T-helper 2 cell (primary cell): ENCODE data around the gene DUSP14.
"Not testable (repeated sequence)": the region's sequence is repeated elsewhere in the genome, so short reads cannot be mapped to it uniquely, and the experiment has no call there.

Experiments
- DNase-seq, 5 experiments: peaks; one replicate each; pipeline versions ENCODE4 v3.0.0 to v3.0.0-alpha.2; 2012 to 2022
- total RNA-seq, 2 donors: gene quantifications; one replicate each; lab custom pipeline; 2026; lab: John Stamatoyannopoulos, UW

The DUSP14 gene
- 3.7 to 4.2 reads per million in 2 donors for total RNA-seq

DNA sequence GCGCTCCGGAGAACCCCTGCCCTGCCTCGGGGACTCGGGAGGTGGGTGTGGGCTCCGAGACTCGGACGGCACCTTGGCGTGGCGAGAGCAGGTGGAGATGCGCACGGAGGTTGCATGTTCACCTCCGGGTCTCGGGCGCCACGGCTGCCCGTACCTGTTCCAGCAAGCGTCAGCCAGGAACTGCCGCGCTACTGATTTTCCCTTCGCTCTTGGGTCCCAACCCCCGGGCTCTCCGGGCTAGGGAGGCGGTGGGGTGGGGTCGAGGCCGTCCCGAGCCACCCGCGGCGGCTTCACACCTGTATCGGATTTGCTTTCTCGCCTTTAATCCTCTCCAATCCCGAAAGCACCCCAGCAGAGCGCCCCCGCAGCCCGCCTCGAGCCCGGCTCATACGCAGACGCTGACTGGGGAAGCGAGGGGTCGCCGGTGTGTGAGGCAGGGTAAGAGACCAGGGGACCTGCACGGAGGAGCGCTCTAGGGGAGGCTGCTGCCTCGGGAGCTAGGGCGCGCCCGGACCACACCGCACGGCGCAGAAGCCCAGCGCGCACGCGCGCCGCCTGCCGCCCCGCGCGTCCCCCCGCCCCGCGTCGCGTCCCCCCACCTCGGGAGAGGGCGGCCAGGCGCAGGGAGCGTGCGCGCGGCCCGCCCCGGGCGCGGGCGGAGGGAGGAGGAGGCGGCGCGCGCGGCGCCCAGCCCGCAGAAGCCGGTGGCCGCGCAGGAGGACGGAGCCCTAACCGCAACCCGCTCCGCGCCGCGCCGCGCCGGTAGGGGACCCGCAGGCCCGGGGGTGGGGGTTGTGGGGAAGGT is at the start of gene DUSP14:
TSS of gene DUSP14 (plus strand) at position 695 of the 805 bp plus-strand sequence. CDS start 22,382 bp downstream, outside the sequence.
- DNase-seq: peak; percentile 59 to 93 (median 76)

DNA sequence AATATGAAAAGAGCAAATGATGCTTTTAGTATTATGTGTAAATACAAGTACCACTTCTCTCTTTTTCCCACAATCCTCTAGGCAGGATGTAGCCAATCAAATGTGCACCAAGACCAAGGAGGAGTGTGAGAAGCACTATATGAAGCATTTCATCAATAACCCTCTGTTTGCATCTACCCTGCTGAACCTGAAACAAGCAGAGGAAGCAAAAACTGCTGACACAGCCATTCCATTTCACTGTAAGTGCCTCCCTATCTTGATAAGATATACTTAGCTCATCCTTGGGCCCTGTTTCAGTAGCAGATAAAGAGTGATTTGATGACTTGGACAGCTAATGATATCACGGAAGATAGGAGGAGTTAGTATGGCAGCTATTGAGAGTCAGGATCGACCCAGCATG is 49.3 kb upstream of the DUSP14 start:
- peak in 1 of 5 experiments; percentile 84 for DNase-seq

DNA sequence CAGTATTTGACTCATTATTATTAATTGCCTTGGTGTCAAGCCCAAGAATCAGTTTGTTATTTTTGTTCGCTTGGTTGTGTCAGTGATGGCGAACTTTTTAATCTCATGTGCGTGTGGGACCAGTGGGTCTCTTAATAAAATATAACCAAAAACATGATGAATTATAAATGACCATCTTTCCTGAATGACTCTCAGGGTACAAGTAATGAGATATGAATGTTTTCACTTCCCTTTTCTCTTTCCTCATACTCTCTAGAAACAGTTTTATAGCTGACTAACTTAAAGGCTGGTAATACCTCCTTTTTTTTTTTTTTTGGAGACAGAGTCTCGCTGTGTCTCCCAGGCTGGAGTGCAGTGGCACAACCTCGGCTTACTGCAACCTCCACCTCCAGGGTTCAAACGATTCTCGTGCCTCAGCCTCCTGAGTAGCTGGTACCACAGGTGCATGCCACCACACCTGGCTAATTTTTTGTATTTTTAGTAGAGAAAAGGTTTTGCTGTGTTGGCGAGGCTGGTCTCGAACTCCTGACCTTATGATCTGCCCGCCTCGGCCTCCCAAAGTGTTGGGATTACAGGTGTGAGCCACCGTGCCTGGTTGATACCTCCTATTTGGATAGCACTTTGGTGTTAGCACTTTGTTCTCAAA is 48.2 kb upstream of the DUSP14 start:
- not testable (repeated sequence) for DNase-seq

GRCh38 chr17:37446027-37446426 is 43.7 kb upstream of the DUSP14 start:
- no peak for DNase-seq

GRCh38 chr17:37447641-37448040 is 42.0 kb upstream of the DUSP14 start:
- no peak for DNase-seq

- DNase-seq: no peak
Measured at GRCh38 chr17:37450112-37450511, 39.6 kb upstream of the DUSP14 start.

DNA sequence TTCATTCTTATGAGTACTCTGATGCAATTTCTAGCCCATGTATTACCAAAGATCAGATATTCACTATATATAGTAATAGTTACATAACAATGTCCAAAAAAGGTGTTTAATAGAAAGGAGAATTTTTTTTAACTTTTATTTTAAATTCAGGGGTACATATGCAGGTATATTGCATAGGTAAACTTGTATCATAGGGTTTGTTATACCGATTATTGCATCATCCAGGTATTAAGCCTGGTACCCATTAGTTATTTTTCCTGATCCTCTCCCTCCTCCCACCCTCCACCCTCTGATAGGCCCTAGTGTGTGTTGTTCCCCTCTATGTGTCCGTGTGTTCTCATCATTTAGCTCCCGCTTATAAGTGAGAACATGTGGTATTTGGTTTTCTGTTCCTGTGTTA is 31.9 kb upstream of the DUSP14 start:
- DNase-seq: not testable (repeated sequence)

- DNase-seq: no peak
Measured at GRCh38 chr17:37458805-37459204, 30.9 kb upstream of the DUSP14 start.

DNA sequence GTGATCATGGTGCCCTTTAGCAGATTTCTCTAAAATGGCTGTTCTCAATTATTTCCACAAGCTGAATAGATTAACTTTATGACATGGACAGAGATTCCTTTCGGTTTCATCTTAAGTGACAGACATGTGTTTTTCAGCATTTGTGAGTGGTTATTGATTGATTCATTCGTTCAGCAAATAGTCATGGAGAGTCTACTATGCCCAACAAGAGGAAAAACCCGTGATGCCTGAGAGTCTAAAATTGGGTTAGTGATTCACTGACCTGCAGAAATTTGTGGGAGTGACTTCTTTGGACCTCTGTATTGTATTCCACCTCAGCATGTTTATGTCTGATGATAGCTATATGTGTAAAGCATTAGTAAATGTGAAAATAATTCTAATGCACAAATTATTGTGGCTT is 28.0 kb upstream of the DUSP14 start:
- no peak for DNase-seq

- DNase-seq: no peak
Measured at GRCh38 chr17:37462492-37462891, 27.2 kb upstream of the DUSP14 start.

GRCh38 chr17:37463039-37463438 is 26.7 kb upstream of the DUSP14 start:
- no peak for DNase-seq

DNA sequence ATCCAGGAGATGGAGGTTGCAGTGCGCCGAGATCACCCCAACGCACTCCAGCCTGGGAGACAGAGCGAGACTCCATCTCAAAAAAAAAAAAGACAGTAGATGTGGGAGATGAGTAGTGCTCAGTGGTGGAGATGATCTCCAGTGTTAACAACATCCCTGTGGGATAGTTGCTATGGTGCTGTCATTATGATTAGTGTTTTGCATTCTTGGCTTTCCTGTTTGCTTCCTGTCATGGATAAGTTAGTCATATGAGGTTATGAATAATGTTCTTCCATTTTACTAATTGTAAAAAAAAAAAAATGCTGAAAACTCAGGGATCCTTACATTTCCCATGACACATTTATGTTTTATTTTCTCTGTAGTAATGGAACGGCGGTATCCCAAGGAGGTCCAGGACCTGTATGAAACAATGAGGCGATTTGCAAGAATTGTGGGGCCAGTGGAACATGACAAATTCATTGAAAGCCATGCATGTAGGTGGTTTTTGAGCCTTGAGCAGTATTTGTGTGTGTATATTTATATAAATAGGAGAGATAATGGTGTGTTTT is 24.5 kb upstream of the DUSP14 start:
- no peak for DNase-seq

- DNase-seq: no peak
Measured at GRCh38 chr17:37466471-37466870, 23.2 kb upstream of the DUSP14 start.

GRCh38 chr17:37470181-37470580 is 19.5 kb upstream of the DUSP14 start:
- DNase-seq: no peak

GRCh38 chr17:37475731-37476420 is 13.8 kb upstream of the DUSP14 start:
- DNase-seq: no peak

DNA sequence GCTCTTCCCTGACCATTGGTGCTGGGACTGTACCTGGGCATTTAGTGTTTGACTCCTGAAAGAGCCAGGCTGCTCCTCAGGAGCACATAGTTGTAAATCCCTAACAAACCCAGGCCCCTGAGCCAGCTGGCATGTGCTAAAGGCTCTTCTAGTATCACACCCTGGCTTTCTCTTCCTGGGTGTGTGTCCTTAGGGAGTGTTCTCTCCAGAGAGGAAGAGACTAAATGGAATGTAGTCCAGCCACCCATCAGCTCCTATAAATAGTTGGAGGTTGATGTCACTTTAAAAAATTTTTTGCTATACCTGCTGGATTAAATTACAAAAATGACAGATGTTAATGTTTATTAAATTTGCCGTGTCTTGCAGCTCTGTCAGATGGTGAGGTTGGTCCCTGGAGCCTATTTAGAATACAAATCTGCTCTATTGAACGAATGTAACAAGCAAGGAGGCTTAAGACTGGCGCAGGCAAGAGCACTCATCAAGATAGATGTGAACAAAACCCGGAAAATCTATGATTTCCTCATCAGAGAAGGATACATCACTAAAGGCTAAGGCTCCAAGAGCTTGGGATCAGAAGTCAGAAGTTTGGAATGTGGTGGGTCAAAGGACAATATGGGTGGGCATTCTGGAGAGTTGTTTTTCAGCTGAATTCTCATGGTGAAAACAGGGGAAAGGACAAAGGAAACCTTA is 13.1 kb upstream of the DUSP14 start:
- DNase-seq: no peak

- DNase-seq: no peak
Measured at GRCh38 chr17:37478187-37478586, 11.5 kb upstream of the DUSP14 start.

GRCh38 chr17:37479025-37479424 is 10.7 kb upstream of the DUSP14 start:
- no peak for DNase-seq

- DNase-seq: no peak
Measured at GRCh38 chr17:37480427-37480826, 9.3 kb upstream of the DUSP14 start.

- DNase-seq: no peak
Measured at GRCh38 chr17:37481001-37481665, 8.6 kb upstream of the DUSP14 start.

- DNase-seq: peak in 1 of 5 experiments; percentile 19
Measured at GRCh38 chr17:37483311-37484039, 6.2 kb upstream of the DUSP14 start.
